Liver (tissue), 9 donors: ENCODE measurements around the gene GAPVD1. TPM values are rescaled to one million over a fixed set of nuclear protein-coding genes. Genes with fewer than 3 reads are reported as not detected.

ENCODE experiments used
- DNase-seq: peaks from one replicate; pipeline ENCODE4 v3.0.0-alpha.2; 2017; ENCODE audit warnings: low spot score
- H3K27ac ChIP-seq, 2 donors: one replicate each; pipeline ENCODE4 v1.7.0; 2013; ENCODE audit warnings: inconsistent platforms in 2 of 2, low read length in 2 of 2, control low read depth in 1 of 2, low read depth in 1 of 2, mild to moderate bottlenecking in 1 of 2
- H3K27me3 ChIP-seq, 4 donors: one replicate each; pipeline versions ENCODE4 v1.6.1 to v1.7.0; 2013; ENCODE audit warnings: low read length in 3 of 4, inconsistent platforms in 1 of 4, mild to moderate bottlenecking in 1 of 4, moderate library complexity in 1 of 4; ENCODE audit not compliant: control insufficient read depth in 4 of 4, insufficient read depth in 4 of 4
- H3K36me3 ChIP-seq, 4 donors: one replicate each; pipeline versions ENCODE4 v1.6.1 to v1.7.0; 2013; ENCODE audit warnings: low read length in 3 of 4, mild to moderate bottlenecking in 3 of 4, low read depth in 1 of 4, moderate library complexity in 1 of 4; ENCODE audit not compliant: control insufficient read depth in 4 of 4, insufficient read depth in 3 of 4
- H3K4me1 ChIP-seq, 4 donors: one replicate each; pipeline versions ENCODE4 v1.6.1 to v1.7.0; 2013; ENCODE audit warnings: low read length in 3 of 4, mild to moderate bottlenecking in 3 of 4, moderate library complexity in 1 of 4; ENCODE audit not compliant: control insufficient read depth in 4 of 4, insufficient read depth in 4 of 4
- H3K4me3 ChIP-seq, 3 donors: one replicate each; pipeline versions ENCODE4 v1.6.1 to v1.7.0; 2013; ENCODE audit warnings: low read length in 3 of 3, control low read depth in 1 of 3, low read depth in 1 of 3, mild to moderate bottlenecking in 1 of 3
- H3K9ac ChIP-seq, 2 donors: one replicate each; pipeline ENCODE4 v1.7.0; 2013; ENCODE audit warnings: low read length in 2 of 2, mild to moderate bottlenecking in 2 of 2, moderate library complexity in 2 of 2, control low read depth in 1 of 2, low read depth in 1 of 2
- H3K9me3 ChIP-seq, 4 donors: one replicate each; pipeline versions ENCODE4 v1.6.1 to v1.7.0; 2013; ENCODE audit warnings: low read length in 3 of 4; ENCODE audit not compliant: control insufficient read depth in 4 of 4
- EGR1 ChIP-seq, 2 donors: IDR thresholded peaks; 2 replicates each; pipeline ENCODE4 v1.6.1; 2016 to 2018; ENCODE audit warnings: antibody characterized with exemption in 2 of 2, low read depth in 2 of 2
- FOXA1 ChIP-seq: IDR thresholded peaks from 2 replicates; pipeline ENCODE4 v1.6.1; 2016; ENCODE audit warnings: antibody characterized with exemption
- FOXA2 ChIP-seq: IDR thresholded peaks from 2 replicates; pipeline ENCODE4 v1.6.1; 2016; ENCODE audit warnings: antibody characterized with exemption
- GABPA ChIP-seq, 2 donors: IDR thresholded peaks in 1 of 2; conservative IDR thresholded peaks in 1 of 2; 2 replicates each; pipeline ENCODE4 v1.6.1; 2016; ENCODE audit warnings: antibody characterized with exemption in 2 of 2, mild to moderate bottlenecking in 1 of 2, moderate library complexity in 1 of 2
- HNF4A ChIP-seq, 2 donors: conservative IDR thresholded peaks; 2 replicates each; pipeline ENCODE4 v1.6.1; 2016; ENCODE audit warnings: antibody characterized with exemption in 2 of 2, mild to moderate bottlenecking in 2 of 2
- HNF4G ChIP-seq: IDR thresholded peaks from 2 replicates; pipeline ENCODE4 v1.6.1; 2016; ENCODE audit warnings: antibody characterized with exemption
- JUND ChIP-seq, 2 donors: IDR thresholded peaks; 2 replicates each; pipeline ENCODE4 v1.6.1; 2016; ENCODE audit warnings: antibody characterized with exemption in 2 of 2
- NR2F2 ChIP-seq: IDR thresholded peaks from 2 replicates; pipeline ENCODE4 v1.6.1; 2016; ENCODE audit warnings: antibody characterized with exemption
- RAD21 ChIP-seq, 2 donors: IDR thresholded peaks; 2 replicates each; pipeline ENCODE4 v1.6.1; 2016; ENCODE audit warnings: antibody characterized with exemption in 2 of 2, mild to moderate bottlenecking in 2 of 2
- RXRA ChIP-seq, 2 donors: IDR thresholded peaks; 2 replicates each; pipeline ENCODE4 v1.6.1; 2017 to 2018; ENCODE audit warnings: antibody characterized with exemption in 2 of 2, mild to moderate bottlenecking in 1 of 2
- YY1 ChIP-seq: IDR thresholded peaks from 2 replicates; pipeline ENCODE4 v1.6.1; 2016; ENCODE audit warnings: antibody characterized with exemption, mild to moderate bottlenecking
- WGBS: extraction: QIAGEN DNeasy Blood & Tissue Kit; methylation state at CpG from one replicate; pipeline ENCODE4 v1.1.7; 2013; 5-methylcytosine and 5-hydroxymethylcytosine counted together
- polyA plus RNA-seq, 2 donors: library from polyadenylated mRNA; stranded (reverse) in 1 of 2; unstranded in 1 of 2; fragments of 200-250 nt in 1 of 2; fragments of >200 nt in 1 of 2; fragmentation: Nextera tagmentation in 1 of 2; extraction: Ambion mirVana in 1 of 2; gene quantifications; one replicate each; pipeline versions ENCODE4 v1.2.1 to v1.2.3, GENCODE V29; 2013 to 2015
- total RNA-seq, 2 donors: library from RNA; depleted of rRNA; stranded (reverse); fragments of >200 nt; gene quantifications; one replicate each; pipeline ENCODE4 v1.2.3, GENCODE V29; 2014
- TF ChIP-seq, protein P1 (sequence below): fragments of 150-350 bp; IDR thresholded peaks from 2 replicates; pipeline ENCODE4 v1.5.1; 2017; ENCODE audit warnings: improper control_type of control experiment, low read depth, low read length; ENCODE audit not compliant: missing input control
- TF ChIP-seq, protein P2 (sequence below): IDR thresholded peaks from 2 replicates; pipeline ENCODE4 v1.6.1; 2016; ENCODE audit warnings: antibody characterized with exemption
- TF ChIP-seq, protein P3 (sequence below): IDR thresholded peaks from 2 replicates; pipeline ENCODE4 v1.6.1; 2016; ENCODE audit warnings: antibody characterized with exemption
- TF ChIP-seq, protein P4 (sequence below): IDR thresholded peaks from 2 replicates; pipeline ENCODE4 v1.6.1; 2016; ENCODE audit warnings: antibody characterized with exemption
- donor health status: healthy.
- donor health status: healthy.
- donor health status: healthy.
- donor health status: healthy.
- donor health status: healthy.

The GAPVD1 gene
- total and polyA plus RNA-seq, 4 donors, result 5.5 to 89.7 (median 28.6) TPM

DNA sequence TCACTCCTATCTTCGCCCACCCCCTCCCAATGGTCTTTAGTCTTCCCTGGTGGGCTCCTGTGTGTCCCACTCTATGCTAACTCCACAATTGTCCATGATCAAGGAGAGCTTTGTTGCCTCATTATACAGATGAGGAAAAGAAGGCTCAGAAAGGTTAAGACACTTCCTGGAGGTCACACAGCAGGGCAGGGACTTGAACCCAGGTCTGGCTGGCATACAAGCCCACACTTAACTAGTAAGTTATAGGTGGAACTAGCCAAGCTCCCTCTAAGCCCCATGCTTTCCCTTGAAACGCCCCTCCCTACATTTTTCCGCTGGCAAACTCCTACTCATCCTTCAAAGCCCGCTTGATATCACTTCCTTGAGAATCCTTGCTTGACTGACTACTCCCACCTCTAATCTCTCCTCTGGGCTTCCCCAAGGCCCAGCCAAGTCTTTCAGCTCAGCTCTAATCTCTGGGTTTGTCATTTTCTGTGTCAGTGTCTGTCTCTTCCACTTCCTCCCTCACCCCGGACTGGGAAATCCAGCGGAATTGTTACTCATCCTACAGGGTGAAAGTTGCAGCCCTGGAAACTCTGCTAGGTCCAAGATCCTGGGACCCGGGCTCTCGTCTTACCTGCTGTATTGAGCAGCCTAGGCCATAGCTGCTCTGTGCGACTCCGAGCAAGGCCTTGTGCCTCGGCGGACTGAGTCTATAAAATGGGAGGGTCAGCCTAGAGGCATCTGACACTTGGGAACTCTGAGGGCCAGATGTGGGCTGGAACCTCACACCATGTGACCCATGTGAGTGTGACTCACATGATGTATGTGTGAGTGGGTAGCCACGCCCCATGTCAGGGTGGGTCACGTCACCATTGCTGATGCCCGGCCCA, 144.5 kb downstream of the GAPVD1 start (continued):
- TF ChIP-seq, protein P1, sequence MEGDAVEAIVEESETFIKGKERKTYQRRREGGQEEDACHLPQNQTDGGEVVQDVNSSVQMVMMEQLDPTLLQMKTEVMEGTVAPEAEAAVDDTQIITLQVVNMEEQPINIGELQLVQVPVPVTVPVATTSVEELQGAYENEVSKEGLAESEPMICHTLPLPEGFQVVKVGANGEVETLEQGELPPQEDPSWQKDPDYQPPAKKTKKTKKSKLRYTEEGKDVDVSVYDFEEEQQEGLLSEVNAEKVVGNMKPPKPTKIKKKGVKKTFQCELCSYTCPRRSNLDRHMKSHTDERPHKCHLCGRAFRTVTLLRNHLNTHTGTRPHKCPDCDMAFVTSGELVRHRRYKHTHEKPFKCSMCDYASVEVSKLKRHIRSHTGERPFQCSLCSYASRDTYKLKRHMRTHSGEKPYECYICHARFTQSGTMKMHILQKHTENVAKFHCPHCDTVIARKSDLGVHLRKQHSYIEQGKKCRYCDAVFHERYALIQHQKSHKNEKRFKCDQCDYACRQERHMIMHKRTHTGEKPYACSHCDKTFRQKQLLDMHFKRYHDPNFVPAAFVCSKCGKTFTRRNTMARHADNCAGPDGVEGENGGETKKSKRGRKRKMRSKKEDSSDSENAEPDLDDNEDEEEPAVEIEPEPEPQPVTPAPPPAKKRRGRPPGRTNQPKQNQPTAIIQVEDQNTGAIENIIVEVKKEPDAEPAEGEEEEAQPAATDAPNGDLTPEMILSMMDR, result no peak

DNA sequence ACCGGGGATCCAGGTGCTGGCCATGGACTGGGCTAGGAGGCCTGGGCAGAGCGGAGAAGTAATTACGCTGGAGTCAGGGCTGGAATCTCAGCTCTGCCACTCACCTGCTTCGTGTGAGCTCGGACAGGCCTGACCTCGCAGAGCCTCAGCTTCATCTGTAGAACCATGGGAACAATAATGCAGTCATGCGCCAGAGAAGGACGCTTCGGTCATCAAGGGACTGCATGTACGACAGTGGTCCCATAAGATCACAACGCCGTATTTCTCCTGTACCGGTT, 145.1 kb downstream of the GAPVD1 start:
- Histone ChIP-seq H3K9ac (no peak overlapping the region), H3K4me3 (no peak overlapping the region), H3K27ac (no peak overlapping the region), H3K4me1 (peaks cover 2 to 10% (median 6%) of the 10 kb centered on the region in 4 donors), H3K9me3 (no peaks in the 10 kb centered on the region), H3K36me3 (no peaks in the 10 kb centered on the region), H3K27me3 (no peaks in the 10 kb centered on the region)
- no peak for DNase-seq
- TF ChIP-seq, protein P1, result no peak
- TF ChIP-seq RXRA (IDR thresholded peaks at IDR 0.05) (no peak), RAD21 (IDR thresholded peaks at IDR 0.05) (no peak), HNF4A (conservative IDR thresholded peaks at IDR 0.05) (no peak), HNF4G (no peak), EGR1 (IDR thresholded peaks at IDR 0.05; ENCODE audit: low read depth in 2 of 2) (no peak), GABPA (IDR thresholded peaks at IDR 0.05 in 1 of 2, conservative IDR thresholded peaks at IDR 0.05 in 1 of 2) (no peak)
- TF ChIP-seq, protein P2, sequence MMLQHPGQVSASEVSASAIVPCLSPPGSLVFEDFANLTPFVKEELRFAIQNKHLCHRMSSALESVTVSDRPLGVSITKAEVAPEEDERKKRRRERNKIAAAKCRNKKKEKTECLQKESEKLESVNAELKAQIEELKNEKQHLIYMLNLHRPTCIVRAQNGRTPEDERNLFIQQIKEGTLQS, result no peak
- TF ChIP-seq, protein P3, sequence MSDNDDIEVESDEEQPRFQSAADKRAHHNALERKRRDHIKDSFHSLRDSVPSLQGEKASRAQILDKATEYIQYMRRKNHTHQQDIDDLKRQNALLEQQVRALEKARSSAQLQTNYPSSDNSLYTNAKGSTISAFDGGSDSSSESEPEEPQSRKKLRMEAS, result no peak
- WGBS, result 95% methylated on average over 13 of the region's 13 CpGs

DNA sequence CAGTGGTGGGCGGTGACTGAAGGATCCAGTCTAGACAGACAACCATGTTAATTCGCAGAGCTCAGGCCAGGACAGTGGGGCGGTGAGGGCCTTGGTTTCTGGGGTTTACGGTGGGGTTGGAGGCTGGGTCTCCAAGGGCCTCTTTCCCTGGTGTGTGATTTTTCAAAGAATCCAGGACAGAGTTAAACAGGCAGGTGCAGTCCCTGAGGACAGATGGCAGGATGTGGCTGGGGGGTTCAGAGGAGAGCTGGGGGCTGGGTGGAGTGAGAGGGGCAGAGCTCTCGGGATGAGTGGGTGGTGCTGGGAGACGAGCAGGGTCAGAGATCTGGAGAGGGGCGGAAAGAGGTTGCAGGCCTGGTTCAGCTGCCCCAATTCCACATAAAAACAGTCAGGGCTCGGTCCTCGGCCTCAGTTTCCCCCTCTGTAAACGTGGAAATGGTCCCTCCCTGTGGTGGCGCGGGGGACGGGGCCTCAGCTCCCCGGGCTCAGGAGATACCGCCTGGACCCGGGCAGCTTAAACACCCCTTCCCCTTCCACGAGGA, 145.9 kb downstream of the GAPVD1 start:
- DNase-seq, result no peak
- WGBS, result 44% methylated on average over 17 of the region's 17 CpGs
- peaks cover 2 to 10% (median 6%) of the 10 kb centered on the region in 4 donors for H3K4me1 ChIP-seq
- no peaks in the 10 kb centered on the region for H3K27me3 ChIP-seq
- peak overlapping the region in 1 of 3 donors; percentile 72 for H3K4me3 ChIP-seq
- H3K9me3 ChIP-seq, result no peaks in the 10 kb centered on the region
- H3K27ac ChIP-seq, result no peak overlapping the region
- TF ChIP-seq YY1 (no peak), RAD21 (IDR thresholded peaks at IDR 0.05) (no peak), JUND (IDR thresholded peaks at IDR 0.05) (no peak), RXRA (IDR thresholded peaks at IDR 0.05) (no peak), HNF4G (no peak), HNF4A (conservative IDR thresholded peaks at IDR 0.05) (no peak), FOXA1 (no peak), FOXA2 (no peak), NR2F2 (no peak), GABPA (IDR thresholded peaks at IDR 0.05 in 1 of 2, conservative IDR thresholded peaks at IDR 0.05 in 1 of 2) (no peak)
- TF ChIP-seq, protein P4, sequence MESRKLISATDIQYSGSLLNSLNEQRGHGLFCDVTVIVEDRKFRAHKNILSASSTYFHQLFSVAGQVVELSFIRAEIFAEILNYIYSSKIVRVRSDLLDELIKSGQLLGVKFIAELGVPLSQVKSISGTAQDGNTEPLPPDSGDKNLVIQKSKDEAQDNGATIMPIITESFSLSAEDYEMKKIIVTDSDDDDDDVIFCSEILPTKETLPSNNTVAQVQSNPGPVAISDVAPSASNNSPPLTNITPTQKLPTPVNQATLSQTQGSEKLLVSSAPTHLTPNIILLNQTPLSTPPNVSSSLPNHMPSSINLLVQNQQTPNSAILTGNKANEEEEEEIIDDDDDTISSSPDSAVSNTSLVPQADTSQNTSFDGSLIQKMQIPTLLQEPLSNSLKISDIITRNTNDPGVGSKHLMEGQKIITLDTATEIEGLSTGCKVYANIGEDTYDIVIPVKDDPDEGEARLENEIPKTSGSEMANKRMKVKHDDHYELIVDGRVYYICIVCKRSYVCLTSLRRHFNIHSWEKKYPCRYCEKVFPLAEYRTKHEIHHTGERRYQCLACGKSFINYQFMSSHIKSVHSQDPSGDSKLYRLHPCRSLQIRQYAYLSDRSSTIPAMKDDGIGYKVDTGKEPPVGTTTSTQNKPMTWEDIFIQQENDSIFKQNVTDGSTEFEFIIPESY, result no peak
- TF ChIP-seq, protein P1, result no peak
- TF ChIP-seq, protein P3, result no peak
- TF ChIP-seq, protein P2, result no peak
- H3K9ac ChIP-seq, result peak overlapping the region in 1 of 2 donors; percentile 14
- no peaks in the 10 kb centered on the region for H3K36me3 ChIP-seq
